NCI-H1694 (cell line): Measurements from ENCODE around the gene TEDC1.

Experiments
- DNase-seq: peaks from one replicate; lab custom pipeline; 2025; lab: John Stamatoyannopoulos, UW

Gene TEDC1

GRCh38 chr14:105456736-105457617, 34.1 kb upstream of the TEDC1 start:
- DNase-seq = no peak

GRCh38 chr14:105458010-105458409, 33.0 kb upstream of the TEDC1 start:
- DNase-seq = no peak

GRCh38 chr14:105458571-105458970, 32.5 kb upstream of the TEDC1 start:
- no peak for DNase-seq

GRCh38 chr14:105460116-105460515, 30.9 kb upstream of the TEDC1 start:
- DNase-seq = no peak

GRCh38 chr14:105460616-105461015, 30.4 kb upstream of the TEDC1 start:
- DNase-seq = no peak

GRCh38 chr14:105461903-105462302, 29.1 kb upstream of the TEDC1 start:
- DNase-seq = no peak

- DNase-seq = no peak
These were observed 26.5 kb upstream of the TEDC1 start for GRCh38 chr14:105464501-105464900.

- no peak for DNase-seq
These were observed 25.6 kb upstream of the TEDC1 start for GRCh38 chr14:105465209-105466031.

- no peak for DNase-seq
These were observed 24.4 kb upstream of the TEDC1 start for GRCh38 chr14:105466531-105467248.

GRCh38 chr14:105467249-105467941, 23.7 kb upstream of the TEDC1 start:
- peak; percentile 61 for DNase-seq

GRCh38 chr14:105467942-105468471, 23.0 kb upstream of the TEDC1 start:
- DNase-seq = no peak

- no peak for DNase-seq
These were observed 22.3 kb upstream of the TEDC1 start for GRCh38 chr14:105468621-105469241.

- no peak for DNase-seq
These were observed 21.3 kb upstream of the TEDC1 start for GRCh38 chr14:105469456-105470349.

- peak; percentile 41 for DNase-seq
These were observed 20.4 kb upstream of the TEDC1 start for GRCh38 chr14:105470350-105471296.

GRCh38 chr14:105471297-105471821, 19.7 kb upstream of the TEDC1 start:
- no peak for DNase-seq

- DNase-seq = no peak
These were observed 19.1 kb upstream of the TEDC1 start for GRCh38 chr14:105471823-105472485.

- no peak for DNase-seq
These were observed 18.5 kb upstream of the TEDC1 start for GRCh38 chr14:105472486-105472991.
